Bronchial epithelial cell (primary cell): ENCODE results near the gene CDH9. TPM values are rescaled to one million over a fixed set of nuclear protein-coding genes. Genes with fewer than 3 reads are reported as not detected.

ENCODE experiments used
- DNase-seq: peaks from one replicate; pipeline ENCODE4 v3.0.0-alpha.2; 2010; ENCODE audit warnings: low read depth
- FAIRE-seq: peaks from 2 replicates; lab custom pipeline; 2011; peaks lifted over from hg19 to GRCh38; lab: Jason Lieb, UNC
- H3K27me3 ChIP-seq: 2 replicates; pipeline ENCODE4 v1.5.1; 2011; ENCODE audit warnings: low read length; ENCODE audit not compliant: control insufficient read depth, insufficient read depth
- H3K36me3 ChIP-seq: 2 replicates; pipeline ENCODE4 v1.5.1; 2011; ENCODE audit warnings: low read length; ENCODE audit not compliant: control insufficient read depth, insufficient read depth
- H3K4me3 ChIP-seq: 2 replicates; pipeline ENCODE4 v1.5.1; 2011; ENCODE audit warnings: mild to moderate bottlenecking, low read depth, low read length, control low read depth
- total RNA-seq: library from RNA; depleted of rRNA; stranded (reverse); fragments of >200 nt; gene quantifications from 2 replicates; pipeline ENCODE4 v1.2.1, GENCODE V29; 2014
- TF ChIP-seq, protein P1 (sequence below): IDR thresholded peaks from 2 replicates; pipeline ENCODE4 v1.5.1; 2011; ENCODE audit warnings: mild to moderate bottlenecking, moderate library complexity, low read length, control low read depth, inconsistent platforms; ENCODE audit not compliant: insufficient read depth, severe bottlenecking

Gene CDH9
- total RNA-seq, 1 donor from 2014 or later: not detected

DNA sequence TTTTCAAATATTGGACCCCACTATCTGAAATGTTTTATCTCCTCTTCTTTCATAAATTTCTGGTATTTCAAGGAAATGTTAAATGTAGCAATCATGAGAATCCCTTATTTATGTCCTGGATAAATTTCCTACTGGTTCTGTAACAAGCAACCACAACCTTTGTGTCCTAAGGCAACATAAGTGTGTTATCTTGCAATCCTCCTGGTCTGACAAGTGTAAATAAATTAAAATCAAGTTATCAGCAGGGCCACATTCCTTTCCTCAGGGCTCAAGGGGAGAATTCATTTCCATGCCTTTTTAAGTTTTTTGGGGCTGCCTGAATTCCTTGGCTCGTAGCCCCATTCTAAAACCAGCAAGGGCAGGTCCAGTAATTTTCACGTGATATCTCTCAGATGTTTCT, 83.2 kb downstream of the CDH9 start:
- DNase-seq (no peak), FAIRE-seq (no peak)
- Histone ChIP-seq H3K36me3 (no peaks in the 10 kb centered on the region), H3K27me3 (no peaks in the 10 kb centered on the region), H3K4me3 (no peak overlapping the region)
- TF ChIP-seq, protein P1, sequence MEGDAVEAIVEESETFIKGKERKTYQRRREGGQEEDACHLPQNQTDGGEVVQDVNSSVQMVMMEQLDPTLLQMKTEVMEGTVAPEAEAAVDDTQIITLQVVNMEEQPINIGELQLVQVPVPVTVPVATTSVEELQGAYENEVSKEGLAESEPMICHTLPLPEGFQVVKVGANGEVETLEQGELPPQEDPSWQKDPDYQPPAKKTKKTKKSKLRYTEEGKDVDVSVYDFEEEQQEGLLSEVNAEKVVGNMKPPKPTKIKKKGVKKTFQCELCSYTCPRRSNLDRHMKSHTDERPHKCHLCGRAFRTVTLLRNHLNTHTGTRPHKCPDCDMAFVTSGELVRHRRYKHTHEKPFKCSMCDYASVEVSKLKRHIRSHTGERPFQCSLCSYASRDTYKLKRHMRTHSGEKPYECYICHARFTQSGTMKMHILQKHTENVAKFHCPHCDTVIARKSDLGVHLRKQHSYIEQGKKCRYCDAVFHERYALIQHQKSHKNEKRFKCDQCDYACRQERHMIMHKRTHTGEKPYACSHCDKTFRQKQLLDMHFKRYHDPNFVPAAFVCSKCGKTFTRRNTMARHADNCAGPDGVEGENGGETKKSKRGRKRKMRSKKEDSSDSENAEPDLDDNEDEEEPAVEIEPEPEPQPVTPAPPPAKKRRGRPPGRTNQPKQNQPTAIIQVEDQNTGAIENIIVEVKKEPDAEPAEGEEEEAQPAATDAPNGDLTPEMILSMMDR: no peak

DNA sequence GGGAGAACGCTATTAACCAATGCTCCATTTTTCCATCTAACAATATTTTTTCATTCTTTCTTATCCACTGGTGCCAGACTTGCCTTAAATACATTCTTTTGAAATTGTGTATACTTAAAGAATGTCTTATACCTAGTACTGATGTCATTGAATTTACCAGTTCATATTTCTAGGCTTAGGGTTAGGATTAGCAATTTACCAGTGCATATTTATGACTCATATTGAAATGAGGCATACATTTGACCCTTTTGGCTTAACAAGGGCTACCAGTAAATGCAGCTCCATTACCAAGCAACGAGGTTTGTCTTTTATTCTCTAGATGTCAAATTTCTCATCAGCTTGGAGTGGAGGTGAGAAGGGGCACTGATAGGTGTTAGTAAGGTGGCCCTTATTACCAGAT, 89.5 kb downstream of the CDH9 start:
- Histone ChIP-seq H3K4me3 (no peak overlapping the region), H3K36me3 (no peaks in the 10 kb centered on the region), H3K27me3 (no peaks in the 10 kb centered on the region)
- DNase-seq (peak; percentile 30), FAIRE-seq (no peak)
- TF ChIP-seq, protein P1: no peak

DNA sequence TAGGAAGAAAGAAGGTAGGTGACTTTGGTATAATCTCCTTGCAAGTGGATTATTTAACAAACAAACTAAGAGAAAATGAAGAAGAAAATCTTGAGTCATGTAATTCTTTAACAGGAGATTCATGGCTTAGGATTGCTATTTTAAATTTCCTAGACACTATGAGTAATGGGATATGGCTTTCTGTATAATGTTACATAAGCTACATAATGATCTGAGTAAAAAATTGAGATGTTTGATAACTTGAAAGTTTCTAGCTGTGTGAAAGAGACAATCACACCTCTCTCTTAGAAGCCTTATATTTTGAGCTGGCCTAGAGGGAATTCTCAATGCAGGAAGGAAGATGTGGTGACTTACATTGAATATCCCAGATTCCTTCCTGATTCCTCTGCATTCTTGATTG, 92.5 kb downstream of the CDH9 start:
- H3K4me3 ChIP-seq: no peak overlapping the region
- H3K27me3 ChIP-seq: no peaks in the 10 kb centered on the region
- TF ChIP-seq, protein P1: no peak
- no peak for FAIRE-seq
- peak; percentile 61 for DNase-seq
- no peaks in the 10 kb centered on the region for H3K36me3 ChIP-seq

DNA sequence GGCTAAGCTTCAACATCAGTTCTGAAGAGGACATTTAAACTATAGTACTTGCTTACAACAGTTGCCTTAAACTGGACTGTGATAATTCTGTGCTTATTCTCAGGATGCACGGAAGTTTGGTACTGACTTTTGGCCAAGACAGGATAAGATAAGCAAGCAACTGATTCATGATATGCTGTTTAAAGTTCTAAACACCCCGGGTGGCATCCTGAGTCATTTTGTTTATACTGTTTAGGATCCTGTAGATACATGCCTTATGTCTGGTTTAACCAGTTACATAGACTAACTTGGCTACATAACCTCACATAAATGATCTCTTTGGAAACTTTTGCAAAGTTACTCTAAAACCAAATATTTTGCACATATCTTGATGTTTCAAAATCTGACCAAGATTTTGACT, 95.9 kb downstream of the CDH9 start:
- Histone ChIP-seq H3K4me3 (no peak overlapping the region), H3K36me3 (no peaks in the 10 kb centered on the region), H3K27me3 (no peaks in the 10 kb centered on the region)
- peak; percentile 86 for DNase-seq
- no peak for FAIRE-seq
- TF ChIP-seq, protein P1: no peak

DNA sequence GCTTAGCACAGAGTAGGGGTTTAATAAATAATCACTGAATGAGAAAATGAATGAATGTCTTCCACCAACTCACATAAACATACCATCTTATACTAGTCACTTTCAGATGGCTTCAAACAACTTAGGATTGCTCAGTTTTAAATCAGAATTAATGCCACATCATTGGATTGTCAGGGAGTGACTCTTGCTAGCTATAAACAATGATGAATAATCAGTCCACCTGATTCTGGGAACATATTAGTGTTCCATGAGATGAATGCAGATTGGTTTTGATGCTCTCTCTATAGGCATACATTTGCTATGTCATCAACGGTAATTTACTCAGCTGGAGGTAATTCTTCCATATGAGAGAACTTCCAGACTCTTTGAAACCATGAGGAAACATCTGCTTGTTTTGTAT, 97.4 kb downstream of the CDH9 start:
- Histone ChIP-seq H3K36me3 (no peaks in the 10 kb centered on the region), H3K27me3 (no peaks in the 10 kb centered on the region), H3K4me3 (no peak overlapping the region)
- TF ChIP-seq, protein P1: no peak
- no peak for FAIRE-seq
- peak; percentile 47 for DNase-seq

DNA sequence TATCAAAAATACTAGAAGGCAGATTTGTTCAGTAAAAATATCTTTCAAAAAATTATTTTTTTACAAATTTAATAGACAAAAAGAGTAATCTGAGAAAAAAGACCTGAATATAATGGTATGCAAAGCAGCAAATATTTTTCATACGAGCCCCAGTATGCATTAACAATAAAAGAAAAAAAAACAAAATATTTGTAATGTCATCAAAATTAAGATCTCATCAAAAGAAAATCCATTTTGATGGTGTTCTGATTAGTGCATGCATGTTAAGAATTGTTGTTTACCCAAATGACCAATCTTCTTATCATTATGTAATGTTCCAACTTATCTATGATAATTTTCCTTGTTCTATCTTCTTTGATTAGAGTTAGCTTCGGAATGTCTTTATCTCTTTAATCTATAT, 106.1 kb downstream of the CDH9 start:
- TF ChIP-seq, protein P1: no peak
- no peak for FAIRE-seq

More for the DNA sequence above, 106.1 kb downstream of the CDH9 start:
- Histone ChIP-seq H3K4me3 (no peak overlapping the region), H3K27me3 (no peaks in the 10 kb centered on the region), H3K36me3 (no peaks in the 10 kb centered on the region)
- DNase-seq: no peak
